GM06990 (cell line): Measurements from ENCODE around the gene PDGFRB.

Source experiments
- DNase-seq: peaks from one replicate; pipeline ENCODE4 v3.0.0-alpha.2; 2011; ENCODE audit not compliant: insufficient read length; ENCODE audit errors: extremely low read depth
- H3K27me3 ChIP-seq: replicated peaks from 2 replicates; pipeline ENCODE4 v1.6.0; 2011; ENCODE audit warnings: low read length; ENCODE audit not compliant: control insufficient read depth, insufficient read depth
- H3K36me3 ChIP-seq: 2 replicates; pipeline ENCODE4 v1.5.1; 2011; ENCODE audit warnings: low read length; ENCODE audit not compliant: control insufficient read depth, insufficient read depth
- H3K4me3 ChIP-seq: replicated peaks from 2 replicates; pipeline ENCODE4 v1.5.1; 2011; ENCODE audit warnings: low read depth, mild to moderate bottlenecking, control low read depth, low read length
- CTCF ChIP-seq: IDR thresholded peaks from 2 replicates; pipeline ENCODE4 v1.5.1; 2011; ENCODE audit warnings: low read length, control low read depth, mild to moderate bottlenecking, inconsistent platforms; ENCODE audit not compliant: insufficient read depth, poor library complexity, severe bottlenecking

Gene PDGFRB

GRCh38 chr5:150129813-150130492, 25.7 kb downstream of the PDGFRB start:
- TF ChIP-seq CTCF: peak; percentile 92
- H3K36me3 ChIP-seq: no peaks in the 10 kb centered on the region
- H3K27me3 ChIP-seq: no peaks in the 10 kb centered on the region; the same call in 1 of the 2 replicates
- DNase-seq: peak; percentile 39
- no peak overlapping the region for H3K4me3 ChIP-seq

- no peaks in the 10 kb centered on the region for H3K36me3 ChIP-seq
- no peak for TF ChIP-seq CTCF
- H3K27me3 ChIP-seq: no peaks in the 10 kb centered on the region; the same call in 1 of the 2 replicates
- H3K4me3 ChIP-seq: no peak overlapping the region
- no peak for DNase-seq
Measured at GRCh38 chr5:150129454-150129812, 26.2 kb downstream of the PDGFRB start.

- H3K36me3 ChIP-seq: no peaks in the 10 kb centered on the region
- no peak overlapping the region for H3K4me3 ChIP-seq
- no peaks in the 10 kb centered on the region for H3K27me3 ChIP-seq
- TF ChIP-seq CTCF: no peak
- no peak for DNase-seq
Measured at GRCh38 chr5:150126921-150127265, 28.8 kb downstream of the PDGFRB start.

GRCh38 chr5:150126199-150126920, 29.3 kb downstream of the PDGFRB start:
- no peaks in the 10 kb centered on the region for H3K36me3 ChIP-seq
- H3K27me3 ChIP-seq: no peaks in the 10 kb centered on the region
- no peak for TF ChIP-seq CTCF
- DNase-seq: no peak
- H3K4me3 ChIP-seq: no peak overlapping the region

GRCh38 chr5:150125334-150125733, 30.3 kb downstream of the PDGFRB start:
- no peak for TF ChIP-seq CTCF
- Histone ChIP-seq H3K36me3 (no peaks in the 10 kb centered on the region), H3K27me3 (no peaks in the 10 kb centered on the region)

More at GRCh38 chr5:150125334-150125733, 30.3 kb downstream of the PDGFRB start:
- DNase-seq: no peak
- no peak overlapping the region for H3K4me3 ChIP-seq
